Measurements from ENCODE around the gene HNF1B.

DNA sequence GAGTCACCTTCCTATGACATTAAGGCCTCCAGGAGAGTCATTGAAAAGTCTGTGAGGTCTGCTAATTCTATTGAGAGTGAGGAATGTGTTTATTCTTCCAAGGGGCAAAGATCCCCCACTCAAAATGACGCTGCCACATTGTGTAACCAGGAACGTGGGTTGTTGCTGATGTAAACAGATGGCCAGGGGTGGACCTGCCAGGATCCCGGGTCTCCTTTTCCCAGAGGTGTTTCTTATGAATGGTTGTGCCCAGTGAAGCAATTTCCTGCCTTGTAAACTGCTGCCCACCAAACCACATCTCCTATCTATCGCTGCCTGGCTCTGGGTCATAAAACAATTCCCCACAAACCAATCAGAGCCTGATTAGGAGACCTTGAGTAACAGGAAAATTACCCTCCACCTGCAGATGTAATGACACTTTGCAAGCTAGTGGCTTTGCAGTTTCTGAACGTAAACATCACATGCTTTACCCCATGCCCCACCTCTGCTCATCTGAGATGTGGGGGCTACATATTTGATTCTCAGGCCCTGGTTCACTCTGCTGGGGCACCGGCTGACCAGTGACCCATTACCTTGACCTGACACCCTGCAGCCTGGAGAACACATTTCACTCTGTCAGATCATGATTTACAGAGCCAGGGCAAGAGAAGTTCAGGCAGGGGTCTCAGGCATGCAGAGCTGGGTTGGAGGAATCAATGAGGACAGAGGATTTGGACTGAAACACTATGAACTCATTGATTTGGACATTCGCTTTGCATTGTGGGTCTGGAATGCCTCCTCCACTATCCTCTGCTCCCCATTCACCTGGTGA is 68.5 kb downstream of the HNF1B start:
- TF ChIP-seq, protein P1, sequence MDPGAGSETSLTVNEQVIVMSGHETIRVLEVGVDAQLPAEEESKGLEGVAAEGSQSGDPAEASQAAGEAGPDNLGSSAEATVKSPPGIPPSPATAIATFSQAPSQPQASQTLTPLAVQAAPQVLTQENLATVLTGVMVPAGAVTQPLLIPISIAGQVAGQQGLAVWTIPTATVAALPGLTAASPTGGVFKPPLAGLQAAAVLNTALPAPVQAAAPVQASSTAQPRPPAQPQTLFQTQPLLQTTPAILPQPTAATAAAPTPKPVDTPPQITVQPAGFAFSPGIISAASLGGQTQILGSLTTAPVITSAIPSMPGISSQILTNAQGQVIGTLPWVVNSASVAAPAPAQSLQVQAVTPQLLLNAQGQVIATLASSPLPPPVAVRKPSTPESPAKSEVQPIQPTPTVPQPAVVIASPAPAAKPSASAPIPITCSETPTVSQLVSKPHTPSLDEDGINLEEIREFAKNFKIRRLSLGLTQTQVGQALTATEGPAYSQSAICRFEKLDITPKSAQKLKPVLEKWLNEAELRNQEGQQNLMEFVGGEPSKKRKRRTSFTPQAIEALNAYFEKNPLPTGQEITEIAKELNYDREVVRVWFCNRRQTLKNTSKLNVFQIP (CRISPR knock-in tag; IDR thresholded peaks at IDR 0.05; ENCODE audit: borderline replicate concordance, low read depth), result no peak
- TF ChIP-seq, protein P2, sequence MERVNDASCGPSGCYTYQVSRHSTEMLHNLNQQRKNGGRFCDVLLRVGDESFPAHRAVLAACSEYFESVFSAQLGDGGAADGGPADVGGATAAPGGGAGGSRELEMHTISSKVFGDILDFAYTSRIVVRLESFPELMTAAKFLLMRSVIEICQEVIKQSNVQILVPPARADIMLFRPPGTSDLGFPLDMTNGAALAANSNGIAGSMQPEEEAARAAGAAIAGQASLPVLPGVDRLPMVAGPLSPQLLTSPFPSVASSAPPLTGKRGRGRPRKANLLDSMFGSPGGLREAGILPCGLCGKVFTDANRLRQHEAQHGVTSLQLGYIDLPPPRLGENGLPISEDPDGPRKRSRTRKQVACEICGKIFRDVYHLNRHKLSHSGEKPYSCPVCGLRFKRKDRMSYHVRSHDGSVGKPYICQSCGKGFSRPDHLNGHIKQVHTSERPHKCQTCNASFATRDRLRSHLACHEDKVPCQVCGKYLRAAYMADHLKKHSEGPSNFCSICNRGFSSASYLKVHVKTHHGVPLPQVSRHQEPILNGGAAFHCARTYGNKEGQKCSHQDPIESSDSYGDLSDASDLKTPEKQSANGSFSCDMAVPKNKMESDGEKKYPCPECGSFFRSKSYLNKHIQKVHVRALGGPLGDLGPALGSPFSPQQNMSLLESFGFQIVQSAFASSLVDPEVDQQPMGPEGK (CRISPR knock-in tag; IDR thresholded peaks at IDR 0.05; ENCODE audit: borderline replicate concordance), result no peak
- TF ChIP-seq ZFP30 (CRISPR knock-in tag; IDR thresholded peaks at IDR 0.05), result no peak
- TF ChIP-seq, protein P3, sequence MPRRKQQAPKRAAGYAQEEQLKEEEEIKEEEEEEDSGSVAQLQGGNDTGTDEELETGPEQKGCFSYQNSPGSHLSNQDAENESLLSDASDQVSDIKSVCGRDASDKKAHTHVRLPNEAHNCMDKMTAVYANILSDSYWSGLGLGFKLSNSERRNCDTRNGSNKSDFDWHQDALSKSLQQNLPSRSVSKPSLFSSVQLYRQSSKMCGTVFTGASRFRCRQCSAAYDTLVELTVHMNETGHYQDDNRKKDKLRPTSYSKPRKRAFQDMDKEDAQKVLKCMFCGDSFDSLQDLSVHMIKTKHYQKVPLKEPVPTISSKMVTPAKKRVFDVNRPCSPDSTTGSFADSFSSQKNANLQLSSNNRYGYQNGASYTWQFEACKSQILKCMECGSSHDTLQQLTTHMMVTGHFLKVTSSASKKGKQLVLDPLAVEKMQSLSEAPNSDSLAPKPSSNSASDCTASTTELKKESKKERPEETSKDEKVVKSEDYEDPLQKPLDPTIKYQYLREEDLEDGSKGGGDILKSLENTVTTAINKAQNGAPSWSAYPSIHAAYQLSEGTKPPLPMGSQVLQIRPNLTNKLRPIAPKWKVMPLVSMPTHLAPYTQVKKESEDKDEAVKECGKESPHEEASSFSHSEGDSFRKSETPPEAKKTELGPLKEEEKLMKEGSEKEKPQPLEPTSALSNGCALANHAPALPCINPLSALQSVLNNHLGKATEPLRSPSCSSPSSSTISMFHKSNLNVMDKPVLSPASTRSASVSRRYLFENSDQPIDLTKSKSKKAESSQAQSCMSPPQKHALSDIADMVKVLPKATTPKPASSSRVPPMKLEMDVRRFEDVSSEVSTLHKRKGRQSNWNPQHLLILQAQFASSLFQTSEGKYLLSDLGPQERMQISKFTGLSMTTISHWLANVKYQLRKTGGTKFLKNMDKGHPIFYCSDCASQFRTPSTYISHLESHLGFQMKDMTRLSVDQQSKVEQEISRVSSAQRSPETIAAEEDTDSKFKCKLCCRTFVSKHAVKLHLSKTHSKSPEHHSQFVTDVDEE (CRISPR knock-in tag; IDR thresholded peaks at IDR 0.05), result no peak
- no peak for TF ChIP-seq CSDC2 (CRISPR knock-in tag; IDR thresholded peaks at IDR 0.05)
- TF ChIP-seq ZFP3 (CRISPR knock-in tag; IDR thresholded peaks at IDR 0.05), result no peak
- TF ChIP-seq ZNF70 (CRISPR knock-in tag; IDR thresholded peaks at IDR 0.05), result no peak
- TF ChIP-seq PPARA (CRISPR knock-in tag; IDR thresholded peaks at IDR 0.05; ENCODE audit: borderline replicate concordance), result no peak
- TF ChIP-seq ARNTL (CRISPR knock-in tag; IDR thresholded peaks at IDR 0.05; ENCODE audit: borderline replicate concordance, low read depth), result no peak
- no peak for TF ChIP-seq RARB (CRISPR knock-in tag; IDR thresholded peaks at IDR 0.05)
- TF ChIP-seq TOX (CRISPR knock-in tag; IDR thresholded peaks at IDR 0.05; ENCODE audit: borderline replicate concordance), result no peak
- no peak for TF ChIP-seq ZNF8 (CRISPR knock-in tag; IDR thresholded peaks at IDR 0.05)

Data from SK-N-SH treated with all-trans-retinoic acid at 6 μM for 48 hours (cell line).